Measurements from ENCODE around the gene AMY1A.
"Not testable (repeated sequence)": the region's sequence is repeated elsewhere in the genome, so short reads cannot be mapped to it uniquely, and the experiment has no call there.

Gene AMY1A

DNA sequence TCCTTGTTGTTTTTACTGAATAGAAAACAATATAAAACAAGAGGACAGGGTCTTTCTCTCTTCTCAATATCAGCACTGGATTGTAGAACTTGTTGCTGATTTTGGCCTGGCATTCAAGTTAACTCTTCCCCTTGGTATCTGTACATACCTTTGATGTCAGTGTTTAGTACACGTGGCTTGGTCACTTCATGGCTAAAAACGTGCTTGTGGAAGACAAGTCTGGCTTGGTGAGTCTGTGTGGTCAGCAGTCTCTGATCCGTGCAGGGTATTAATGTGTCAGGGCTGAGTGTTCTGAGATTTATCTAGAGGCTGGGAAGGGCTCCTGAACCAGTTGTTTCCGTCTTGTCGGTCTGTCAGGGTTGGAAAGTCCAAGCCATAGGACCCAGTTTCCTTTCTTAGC lies at the start of gene AMY1A:
Gene AMY1A (plus strand): TSS at position 301 of the 400 bp plus-strand sequence. CDS start 571 bp downstream, outside the sequence.
- DNase-seq, result not testable (repeated sequence)

DNA sequence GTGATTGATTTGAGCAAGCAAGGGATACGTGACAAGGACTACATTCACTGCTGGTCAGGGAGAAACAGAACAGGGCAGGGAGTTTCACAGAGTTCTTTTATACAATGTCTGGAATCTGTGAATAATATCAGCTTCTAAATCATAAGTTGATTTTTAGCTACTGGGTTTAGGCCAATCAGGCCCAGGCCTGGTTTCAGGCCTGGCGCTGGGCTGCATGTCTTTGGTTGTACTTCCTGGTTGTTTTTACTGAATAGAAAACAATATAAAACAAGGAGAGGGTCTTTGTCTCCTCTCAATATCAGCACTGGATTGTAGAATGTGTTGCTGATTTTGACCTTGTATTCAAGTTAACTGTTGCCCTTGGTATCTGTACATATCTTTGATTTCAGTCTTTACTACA lies 39.2 kb upstream of the AMY1A start:
- DNase-seq, result no peak

DNA sequence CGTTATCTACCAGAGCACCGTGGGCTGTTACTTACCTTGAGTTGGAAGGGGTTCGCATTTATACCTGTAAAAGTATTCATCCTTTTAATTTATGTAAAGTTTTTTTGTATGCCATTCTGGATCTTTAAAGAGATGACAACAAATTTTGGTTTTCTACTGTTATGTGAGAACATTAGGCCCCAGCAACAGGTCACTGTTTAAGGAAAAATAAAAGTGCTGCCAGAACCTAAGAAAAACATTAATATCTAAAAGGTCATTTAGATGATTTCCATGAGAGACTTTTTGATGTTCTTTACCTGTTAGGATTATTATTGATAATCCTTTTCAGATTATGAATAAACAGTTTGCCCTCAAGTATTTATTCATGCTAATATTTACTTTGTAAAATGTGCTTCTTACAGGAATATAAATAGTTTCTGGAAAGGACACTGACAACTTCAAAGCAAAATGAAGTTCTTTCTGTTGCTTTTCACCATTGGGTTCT lies 38.5 kb upstream of the AMY1A start, which contains the start of gene AMY2A:
Gene AMY2A (plus strand): TSS at position 434 of the 484 bp plus-strand sequence. CDS start 14 bp downstream, at position 448.
- not testable (repeated sequence) for DNase-seq

DNA sequence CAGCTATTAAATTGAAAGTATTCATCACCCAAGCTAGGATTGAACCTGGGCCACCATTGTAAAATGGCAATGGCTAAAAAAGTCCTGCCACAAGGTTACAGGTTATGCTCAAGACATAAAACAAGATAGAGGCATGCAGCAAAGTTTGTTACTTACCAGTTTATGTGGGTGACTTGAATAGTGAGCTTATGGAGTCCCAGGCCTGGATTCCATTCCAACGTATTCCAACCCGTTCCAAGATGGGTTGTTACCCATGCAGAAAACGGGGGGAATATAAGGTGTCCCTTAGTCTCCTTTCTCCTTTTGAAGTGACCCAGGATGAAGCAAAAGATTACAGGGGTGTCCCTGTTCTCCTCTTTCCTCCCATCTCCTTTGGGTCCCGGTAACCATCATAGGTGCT lies 28.1 kb upstream of the AMY1A start:
- DNase-seq, result not testable (repeated sequence)

DNA sequence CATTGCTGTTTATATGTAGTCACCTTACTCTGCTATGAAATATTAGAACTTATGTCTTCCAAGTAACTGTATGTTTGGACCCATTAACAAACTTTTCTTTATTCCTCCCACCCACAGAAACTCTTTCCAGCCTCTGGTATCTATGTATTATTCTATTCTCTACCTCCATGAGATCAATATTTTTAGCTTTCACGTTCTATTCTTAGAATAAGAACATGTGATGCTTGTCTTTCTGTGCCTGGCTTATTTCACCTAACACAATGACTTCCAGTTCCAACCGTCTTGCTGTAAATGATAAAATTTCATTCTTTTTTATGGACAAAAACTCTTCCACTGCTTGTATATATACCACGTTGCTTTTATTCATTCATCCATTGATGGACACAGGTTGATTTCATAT lies 14.4 kb upstream of the AMY1A start:
- not testable (repeated sequence) for DNase-seq

DNA sequence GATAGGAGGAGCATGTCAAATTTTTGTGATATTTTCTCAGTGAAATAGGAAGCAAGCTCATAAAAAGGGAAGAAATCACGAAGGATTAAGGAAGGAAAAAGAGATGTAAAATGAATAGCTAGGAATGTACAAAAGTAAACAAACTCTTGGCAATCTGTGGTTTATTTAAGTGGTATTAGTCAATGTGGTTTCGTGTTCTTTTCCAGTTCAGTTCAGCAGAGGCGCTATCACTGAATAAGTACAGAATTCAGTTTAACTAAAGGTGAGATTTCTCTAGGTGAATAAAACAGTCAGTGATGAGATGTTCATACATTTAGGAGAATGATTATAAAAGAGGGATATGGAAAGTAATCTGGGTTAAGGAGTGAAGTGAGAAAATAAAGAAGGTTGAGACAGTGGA lies 11.7 kb upstream of the AMY1A start:
- not testable (repeated sequence) for DNase-seq

DNA sequence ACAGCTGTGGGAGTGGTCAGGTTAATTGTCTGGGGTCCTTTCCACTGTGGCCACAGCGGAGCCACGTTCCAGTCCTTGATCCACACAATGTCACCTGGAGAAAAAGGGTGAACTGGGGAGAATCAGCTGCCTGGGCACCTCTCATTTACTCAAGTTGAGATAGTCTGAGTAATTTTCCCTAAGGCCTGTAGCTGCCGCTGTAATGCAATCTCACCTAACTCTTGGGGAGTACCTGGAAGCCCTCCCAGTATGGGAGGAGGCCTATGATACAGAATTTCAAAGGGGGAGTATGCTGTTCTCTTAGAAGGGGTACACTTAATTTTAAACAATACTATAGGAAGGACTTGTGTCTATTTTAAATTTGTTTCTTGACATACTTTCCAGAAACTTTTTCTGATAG lies 5.3 kb upstream of the AMY1A start:
- DNase-seq, result not testable (repeated sequence)

DNA sequence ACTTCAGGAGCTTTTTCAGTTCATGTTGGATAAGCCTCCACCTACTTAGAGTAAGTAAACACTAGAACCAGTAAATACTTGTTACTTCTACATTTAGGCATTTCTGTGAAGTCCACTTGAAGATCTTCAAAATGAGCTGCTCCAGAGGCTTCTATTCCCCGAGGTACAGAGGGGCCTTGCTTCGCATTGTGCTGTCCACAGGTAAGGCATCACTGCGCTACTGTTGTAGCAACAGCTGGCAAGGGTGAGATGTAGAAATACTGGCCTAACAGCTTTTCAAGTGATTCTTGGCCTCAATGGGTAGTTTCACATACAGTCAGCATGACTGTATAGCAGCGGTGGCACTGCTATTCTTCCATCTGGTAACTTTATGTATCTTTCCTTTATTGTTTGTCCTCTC lies 4.7 kb upstream of the AMY1A start:
- not testable (repeated sequence) for DNase-seq

DNA sequence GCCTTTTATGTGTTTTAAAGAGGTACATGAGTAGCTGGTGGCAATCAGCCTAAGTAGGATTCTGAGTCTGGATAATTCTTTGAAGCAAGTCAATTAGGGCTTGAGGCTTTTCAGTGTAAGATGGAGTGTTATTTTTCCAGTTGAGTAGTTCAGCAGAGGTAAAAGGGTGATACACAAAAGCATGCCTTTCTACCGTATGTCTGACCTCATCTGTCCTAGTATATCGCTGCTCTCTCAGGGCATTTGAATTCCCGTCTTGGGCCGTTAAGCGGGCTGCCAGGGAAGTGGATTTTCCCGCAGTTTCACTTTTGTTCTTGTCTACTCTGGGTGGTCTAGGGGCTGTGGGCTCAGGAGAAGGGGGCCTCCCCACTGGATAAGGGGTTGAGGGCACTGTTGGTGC lies 1.4 kb upstream of the AMY1A start:
- DNase-seq, result not testable (repeated sequence)

DNA sequence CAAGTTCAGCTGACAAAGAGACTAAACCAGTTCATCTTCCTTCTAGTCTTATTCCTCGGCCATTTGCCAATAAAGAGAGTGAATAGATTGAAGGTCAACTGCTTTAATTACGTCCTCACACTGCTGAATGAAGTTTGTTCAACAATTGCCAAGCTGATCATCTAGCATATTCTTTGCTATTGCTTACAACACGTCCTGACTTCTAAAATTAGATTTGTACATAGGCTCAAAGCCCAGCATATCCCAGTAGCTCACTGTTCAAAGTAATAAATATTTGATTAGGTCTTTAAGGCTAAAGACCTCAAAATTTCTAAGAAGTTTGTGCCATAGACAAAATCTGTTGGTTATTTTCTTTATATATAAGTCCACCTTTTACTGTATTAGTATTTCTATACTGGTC lies 20.8 kb downstream of the AMY1A start:
- not testable (repeated sequence) for DNase-seq

DNA sequence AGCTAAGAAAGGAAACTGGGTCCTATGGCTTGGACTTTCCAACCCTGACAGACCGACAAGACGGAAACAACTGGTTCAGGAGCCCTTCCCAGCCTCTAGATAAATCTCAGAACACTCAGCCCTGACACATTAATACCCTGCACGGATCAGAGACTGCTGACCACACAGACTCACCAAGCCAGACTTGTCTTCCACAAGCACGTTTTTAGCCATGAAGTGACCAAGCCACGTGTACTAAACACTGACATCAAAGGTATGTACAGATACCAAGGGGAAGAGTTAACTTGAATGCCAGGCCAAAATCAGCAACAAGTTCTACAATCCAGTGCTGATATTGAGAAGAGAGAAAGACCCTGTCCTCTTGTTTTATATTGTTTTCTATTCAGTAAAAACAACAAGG lies 40.5 kb downstream of the AMY1A start, which contains the start of gene AMY1B:
Gene AMY1B (minus strand): TSS at position 101 of the 400 bp plus-strand sequence. CDS start 571 bp downstream, outside the sequence.
- DNase-seq, result not testable (repeated sequence)

DNA sequence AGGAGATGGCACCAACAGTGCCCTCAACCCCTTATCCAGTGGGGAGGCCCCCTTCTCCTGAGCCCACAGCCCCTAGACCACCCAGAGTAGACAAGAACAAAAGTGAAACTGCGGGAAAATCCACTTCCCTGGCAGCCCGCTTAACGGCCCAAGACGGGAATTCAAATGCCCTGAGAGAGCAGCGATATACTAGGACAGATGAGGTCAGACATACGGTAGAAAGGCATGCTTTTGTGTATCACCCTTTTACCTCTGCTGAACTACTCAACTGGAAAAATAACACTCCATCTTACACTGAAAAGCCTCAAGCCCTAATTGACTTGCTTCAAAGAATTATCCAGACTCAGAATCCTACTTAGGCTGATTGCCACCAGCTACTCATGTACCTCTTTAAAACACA lies 41.9 kb downstream of the AMY1A start:
- DNase-seq, result not testable (repeated sequence)

DNA sequence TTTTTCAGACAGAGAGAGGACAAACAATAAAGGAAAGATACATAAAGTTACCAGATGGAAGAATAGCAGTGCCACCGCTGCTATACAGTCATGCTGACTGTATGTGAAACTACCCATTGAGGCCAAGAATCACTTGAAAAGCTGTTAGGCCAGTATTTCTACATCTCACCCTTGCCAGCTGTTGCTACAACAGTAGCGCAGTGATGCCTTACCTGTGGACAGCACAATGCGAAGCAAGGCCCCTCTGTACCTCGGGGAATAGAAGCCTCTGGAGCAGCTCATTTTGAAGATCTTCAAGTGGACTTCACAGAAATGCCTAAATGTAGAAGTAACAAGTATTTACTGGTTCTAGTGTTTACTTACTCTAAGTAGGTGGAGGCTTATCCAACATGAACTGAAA lies 45.1 kb downstream of the AMY1A start:
- not testable (repeated sequence) for DNase-seq

DNA sequence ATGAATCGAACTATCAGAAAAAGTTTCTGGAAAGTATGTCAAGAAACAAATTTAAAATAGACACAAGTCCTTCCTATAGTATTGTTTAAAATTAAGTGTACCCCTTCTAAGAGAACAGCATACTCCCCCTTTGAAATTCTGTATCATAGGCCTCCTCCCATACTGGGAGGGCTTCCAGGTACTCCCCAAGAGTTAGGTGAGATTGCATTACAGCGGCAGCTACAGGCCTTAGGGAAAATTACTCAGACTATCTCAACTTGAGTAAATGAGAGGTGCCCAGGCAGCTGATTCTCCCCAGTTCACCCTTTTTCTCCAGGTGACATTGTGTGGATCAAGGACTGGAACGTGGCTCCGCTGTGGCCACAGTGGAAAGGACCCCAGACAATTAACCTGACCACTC lies 45.7 kb downstream of the AMY1A start:
- not testable (repeated sequence) for DNase-seq

DNA sequence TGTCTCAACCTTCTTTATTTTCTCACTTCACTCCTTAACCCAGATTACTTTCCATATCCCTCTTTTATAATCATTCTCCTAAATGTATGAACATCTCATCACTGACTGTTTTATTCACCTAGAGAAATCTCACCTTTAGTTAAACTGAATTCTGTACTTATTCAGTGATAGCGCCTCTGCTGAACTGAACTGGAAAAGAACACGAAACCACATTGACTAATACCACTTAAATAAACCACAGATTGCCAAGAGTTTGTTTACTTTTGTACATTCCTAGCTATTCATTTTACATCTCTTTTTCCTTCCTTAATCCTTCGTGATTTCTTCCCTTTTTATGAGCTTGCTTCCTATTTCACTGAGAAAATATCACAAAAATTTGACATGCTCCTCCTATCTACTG lies 52.1 kb downstream of the AMY1A start:
- DNase-seq, result not testable (repeated sequence)

DNA sequence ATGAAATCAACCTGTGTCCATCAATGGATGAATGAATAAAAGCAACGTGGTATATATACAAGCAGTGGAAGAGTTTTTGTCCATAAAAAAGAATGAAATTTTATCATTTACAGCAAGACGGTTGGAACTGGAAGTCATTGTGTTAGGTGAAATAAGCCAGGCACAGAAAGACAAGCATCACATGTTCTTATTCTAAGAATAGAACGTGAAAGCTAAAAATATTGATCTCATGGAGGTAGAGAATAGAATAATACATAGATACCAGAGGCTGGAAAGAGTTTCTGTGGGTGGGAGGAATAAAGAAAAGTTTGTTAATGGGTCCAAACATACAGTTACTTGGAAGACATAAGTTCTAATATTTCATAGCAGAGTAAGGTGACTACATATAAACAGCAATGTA lies 54.8 kb downstream of the AMY1A start:
- DNase-seq, result not testable (repeated sequence)

Measured in CD4-positive, alpha-beta T cell treated with Interferon gamma for 1 hour (primary cell).